ENCODE measurements around the gene POLR3GL. TPM values are rescaled to one million over a fixed set of nuclear protein-coding genes. Genes with fewer than 3 reads are reported as not detected.

Gene POLR3GL
- polyA plus RNA-seq, 1 donor (not counting 4 experiments of a cell fraction or from before 2014, with no cell fraction given) = 14.0 TPM

DNA sequence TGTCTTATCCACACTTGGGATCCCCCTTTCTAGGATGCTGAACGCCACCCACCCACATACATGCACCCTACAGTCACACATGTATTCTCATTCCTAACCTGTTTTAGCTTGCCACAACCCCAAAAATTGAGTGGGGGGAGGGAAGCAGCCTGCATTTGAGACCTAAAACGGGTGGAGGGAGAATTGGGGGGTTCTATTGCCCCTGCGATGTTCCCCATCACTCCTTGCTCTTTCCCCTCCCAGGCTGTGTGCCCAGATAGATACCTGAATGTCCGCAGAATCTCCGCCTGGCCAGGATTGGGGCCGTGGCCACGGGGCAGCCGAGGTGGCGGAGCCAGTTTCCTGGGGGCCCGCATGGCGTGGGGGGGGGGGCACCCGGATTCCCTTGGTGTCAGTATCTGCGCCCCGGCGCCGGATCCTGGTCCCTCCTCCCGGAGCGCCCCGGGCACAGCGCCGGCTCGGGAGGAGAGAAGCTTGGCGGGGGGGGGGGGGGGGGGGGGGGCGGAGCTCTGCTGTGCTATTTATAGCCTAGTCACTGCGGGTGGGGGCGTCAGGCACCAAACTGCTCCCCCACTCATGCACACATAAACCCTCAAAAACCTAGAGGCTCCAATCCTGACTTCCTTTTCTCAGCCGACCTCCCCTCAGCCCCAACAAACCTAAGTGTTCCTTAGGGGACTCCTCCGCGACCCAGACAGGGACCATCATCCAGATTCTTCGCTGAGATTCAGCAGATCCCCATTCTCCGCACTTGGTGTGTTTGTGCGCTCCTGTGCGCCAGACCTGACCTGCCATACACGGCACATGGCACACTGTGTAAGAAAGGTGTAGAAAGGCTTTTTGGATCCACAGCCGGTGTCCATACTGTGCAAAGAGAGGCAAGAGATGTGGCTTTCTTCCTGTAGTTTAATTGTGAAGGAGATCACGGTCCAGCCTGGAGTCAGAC lies 2.1 kb upstream of the POLR3GL start:
- Histone ChIP-seq H3K9me3 (ENCODE audit: control insufficient read depth, low read depth, low read length) (no peaks in the 10 kb centered on the region), H3K4me1 (ENCODE audit: control insufficient read depth, extremely low read depth, insufficient read depth, low read length) (peaks cover 40% of the 10 kb centered on the region), H3K4me3 (ENCODE audit: control insufficient read depth in 2 of 3, extremely low read depth in 1 of 3, insufficient read depth in 2 of 3, low read depth in 1 of 3, low read length in 3 of 3) (peak overlapping the region; percentile 32 to 75 (median 58)), H3K9me1 (ENCODE audit: control insufficient read depth, extremely low read depth, insufficient read depth, low read length) (no peaks in the 10 kb centered on the region), H2AFZ (ENCODE audit: control insufficient read depth, low read length) (peak overlapping the region; percentile 81), H3K4me2 (ENCODE audit: control insufficient read depth, extremely low read depth, insufficient read depth, low read depth, low read length) (peak overlapping the region; percentile 92), H4K20me1 (ENCODE audit: control insufficient read depth, extremely low read depth, insufficient read depth, low read length) (no peaks in the 10 kb centered on the region), H3K79me2 (ENCODE audit: control insufficient read depth, insufficient read depth, low read length) (no peaks in the 10 kb centered on the region), H3K9ac (ENCODE audit: control insufficient read depth, extremely low read depth, insufficient read depth, low read length) (peak overlapping the region; percentile 11), H3K27ac (ENCODE audit: control insufficient read depth, insufficient read depth, low read length) (no peak overlapping the region), H3K36me3 (ENCODE audit: control insufficient read depth in 2 of 2, extremely low read depth in 1 of 2, insufficient read depth in 2 of 2, low read length in 2 of 2) (no peaks in the 10 kb centered on the region), H3K27me3 (ENCODE audit: control insufficient read depth, extremely low read depth, insufficient read depth, low read length) (peaks cover 2% of the 10 kb centered on the region)
- FAIRE-seq (no peak), DNase-seq (ENCODE audit: low read depth, low spot score) (no peak)
- TF ChIP-seq CTCF (optimal IDR thresholded peaks at IDR 0.05 in 1 of 3, IDR thresholded peaks at IDR 0.05 in 1 of 3, conservative IDR thresholded peaks at IDR 0.05 in 1 of 3; ENCODE audit: extremely low read depth in 1 of 3, insufficient read depth in 2 of 3, low read length in 3 of 3) (no peak), EZH2 (IDR thresholded peaks at IDR 0.05; ENCODE audit: low read length) (no peak)
- dilution Hi-C loops (cut with MboI; ENCODE audit: extremely low pct_ligation_motif_present, low sequenced_read_pairs) = no loop called here

- peaks cover 36% of the 10 kb centered on the region for H3K4me1 ChIP-seq (ENCODE audit: control insufficient read depth, extremely low read depth, insufficient read depth, low read length)
- peak overlapping the region; percentile 66 for H3K27ac ChIP-seq (ENCODE audit: control insufficient read depth, insufficient read depth, low read length)
- H2AFZ ChIP-seq (ENCODE audit: control insufficient read depth, low read length) = no peak overlapping the region
- TF ChIP-seq EZH2 (IDR thresholded peaks at IDR 0.05; ENCODE audit: low read length) = no peak
- no peak for TF ChIP-seq CTCF (optimal IDR thresholded peaks at IDR 0.05 in 1 of 3, IDR thresholded peaks at IDR 0.05 in 1 of 3, conservative IDR thresholded peaks at IDR 0.05 in 1 of 3; ENCODE audit: extremely low read depth in 1 of 3, insufficient read depth in 2 of 3, low read length in 3 of 3)
- peak overlapping the region; percentile 57 to 82 (median 77) for H3K4me3 ChIP-seq (ENCODE audit: control insufficient read depth in 2 of 3, extremely low read depth in 1 of 3, insufficient read depth in 2 of 3, low read depth in 1 of 3, low read length in 3 of 3)
- FAIRE-seq (peak; percentile 17), DNase-seq (ENCODE audit: low read depth, low spot score) (no peak)
- no peaks in the 10 kb centered on the region for H3K36me3 ChIP-seq (ENCODE audit: control insufficient read depth in 2 of 2, extremely low read depth in 1 of 2, insufficient read depth in 2 of 2, low read length in 2 of 2)
- peak overlapping the region; percentile 92 for H3K4me2 ChIP-seq (ENCODE audit: control insufficient read depth, extremely low read depth, insufficient read depth, low read depth, low read length)
- H3K9ac ChIP-seq (ENCODE audit: control insufficient read depth, extremely low read depth, insufficient read depth, low read length) = peak overlapping the region; percentile 79
- H4K20me1 ChIP-seq (ENCODE audit: control insufficient read depth, extremely low read depth, insufficient read depth, low read length) = no peaks in the 10 kb centered on the region
- H3K27me3 ChIP-seq (ENCODE audit: control insufficient read depth, extremely low read depth, insufficient read depth, low read length) = peaks cover 2% of the 10 kb centered on the region
- dilution Hi-C loops (cut with MboI; ENCODE audit: extremely low pct_ligation_motif_present, low sequenced_read_pairs) = no loop called here
- H3K79me2 ChIP-seq (ENCODE audit: control insufficient read depth, insufficient read depth, low read length) = no peaks in the 10 kb centered on the region
- H3K9me1 ChIP-seq (ENCODE audit: control insufficient read depth, extremely low read depth, insufficient read depth, low read length) = no peaks in the 10 kb centered on the region
- H3K9me3 ChIP-seq (ENCODE audit: control insufficient read depth, low read depth, low read length) = no peaks in the 10 kb centered on the region
Observed at GRCh38 chr1:145963265-145964019, 1.0 kb upstream of the POLR3GL start.
